HUES6 (cell line): ENCODE measurements around the gene TCFL5.

Source experiments
- H3K27ac ChIP-seq: 2 replicates; pipeline ENCODE4 v1.7.0; 2013; ENCODE audit warnings: low read depth, mild to moderate bottlenecking, low read length, inconsistent platforms
- H3K27me3 ChIP-seq: 2 replicates; pipeline ENCODE4 v1.6.1; 2013; ENCODE audit warnings: low read length; ENCODE audit not compliant: control insufficient read depth, insufficient read depth
- H3K36me3 ChIP-seq: 2 replicates; pipeline ENCODE4 v1.6.1; 2013; ENCODE audit warnings: low read length; ENCODE audit not compliant: control insufficient read depth, insufficient read depth
- H3K4me1 ChIP-seq: 2 replicates; pipeline ENCODE4 v1.6.1; 2013; ENCODE audit warnings: low read length; ENCODE audit not compliant: control insufficient read depth, insufficient read depth
- H3K4me3 ChIP-seq: 2 replicates; pipeline ENCODE4 v1.5.1; 2013; ENCODE audit warnings: low read depth, low read length
- H3K9ac ChIP-seq: one replicate; pipeline ENCODE4 v1.6.1; 2013; ENCODE audit warnings: mild to moderate bottlenecking, low read length
- H3K9me3 ChIP-seq: 2 replicates; pipeline ENCODE4 v1.6.1; 2013; ENCODE audit warnings: low read depth, low read length; ENCODE audit not compliant: control insufficient read depth, insufficient read depth

The TCFL5 gene

GRCh38 chr20:62822788-62823651, 38.6 kb downstream of the TCFL5 start:
- Histone ChIP-seq H3K9me3 (no peaks in the 10 kb centered on the region), H3K27me3 (peaks cover under 1% of the 10 kb centered on the region; the same call in 1 of the 2 replicates), H3K9ac (no peak overlapping the region), H3K36me3 (peaks cover 19% of the 10 kb centered on the region), H3K4me1 (peaks cover 29% of the 10 kb centered on the region), H3K4me3 (no peak overlapping the region), H3K27ac (no peak overlapping the region; the same call in 1 of the 2 replicates)

GRCh38 chr20:62822239-62822787, 39.3 kb downstream of the TCFL5 start:
- Histone ChIP-seq H3K27ac (no peak overlapping the region), H3K9me3 (no peaks in the 10 kb centered on the region), H3K36me3 (peaks cover 12% of the 10 kb centered on the region; the same call in 1 of the 2 replicates), H3K27me3 (peaks cover 6% of the 10 kb centered on the region; the same call in 1 of the 2 replicates), H3K9ac (no peak overlapping the region), H3K4me1 (peaks cover 35% of the 10 kb centered on the region), H3K4me3 (no peak overlapping the region)

GRCh38 chr20:62821726-62822210, 39.9 kb downstream of the TCFL5 start:
- no peak overlapping the region for H3K9ac ChIP-seq
- H3K27me3 ChIP-seq, result peaks cover 10% of the 10 kb centered on the region
- H3K4me1 ChIP-seq, result peaks cover 35% of the 10 kb centered on the region
- no peak overlapping the region for H3K4me3 ChIP-seq
- no peaks in the 10 kb centered on the region for H3K9me3 ChIP-seq
- H3K36me3 ChIP-seq, result peaks cover 12% of the 10 kb centered on the region; the same call in 1 of the 2 replicates
- no peak overlapping the region for H3K27ac ChIP-seq

GRCh38 chr20:62820962-62821725, 40.5 kb downstream of the TCFL5 start:
- peaks cover 8% of the 10 kb centered on the region; the same call in 1 of the 2 replicates for H3K36me3 ChIP-seq
- no peak overlapping the region for H3K4me3 ChIP-seq
- peaks cover 15% of the 10 kb centered on the region for H3K27me3 ChIP-seq
- H3K9ac ChIP-seq, result no peak overlapping the region
- H3K27ac ChIP-seq, result no peak overlapping the region
- no peaks in the 10 kb centered on the region for H3K9me3 ChIP-seq
- peaks cover 35% of the 10 kb centered on the region for H3K4me1 ChIP-seq

GRCh38 chr20:62820208-62820961, 41.2 kb downstream of the TCFL5 start:
- Histone ChIP-seq H3K9me3 (no peaks in the 10 kb centered on the region), H3K27me3 (peaks cover 17% of the 10 kb centered on the region), H3K36me3 (0 out of 2 replicates have a peak, but pooled peaks cover 7% of the 10 kb centered on the region), H3K9ac (no peak overlapping the region), H3K27ac (no peak overlapping the region), H3K4me1 (peaks cover 39% of the 10 kb centered on the region), H3K4me3 (no peak overlapping the region)

- Histone ChIP-seq H3K9me3 (no peaks in the 10 kb centered on the region), H3K4me3 (no peak overlapping the region), H3K4me1 (peaks cover 40% of the 10 kb centered on the region), H3K27me3 (peaks cover 17% of the 10 kb centered on the region), H3K27ac (no peak overlapping the region), H3K36me3 (0 out of 2 replicates have a peak, but pooled peaks cover 7% of the 10 kb centered on the region), H3K9ac (no peak overlapping the region)
Measured at GRCh38 chr20:62819494-62820174, 42.0 kb downstream of the TCFL5 start.

- Histone ChIP-seq H3K4me1 (peaks cover 32% of the 10 kb centered on the region), H3K27me3 (peaks cover 17% of the 10 kb centered on the region), H3K4me3 (no peak overlapping the region), H3K27ac (no peak overlapping the region), H3K36me3 (0 out of 2 replicates have a peak, but pooled peaks cover 7% of the 10 kb centered on the region), H3K9ac (no peak overlapping the region), H3K9me3 (no peaks in the 10 kb centered on the region)
Measured at GRCh38 chr20:62818592-62819493, 42.8 kb downstream of the TCFL5 start.

- no peak overlapping the region for H3K27ac ChIP-seq
- peak overlapping the region; percentile 58 for H3K4me3 ChIP-seq
- no peaks in the 10 kb centered on the region for H3K9me3 ChIP-seq
- H3K9ac ChIP-seq, result no peak overlapping the region
- H3K4me1 ChIP-seq, result peaks cover 25% of the 10 kb centered on the region
- peaks cover 17% of the 10 kb centered on the region for H3K27me3 ChIP-seq
- H3K36me3 ChIP-seq, result 0 out of 2 replicates have a peak, but pooled peaks cover 7% of the 10 kb centered on the region
Measured at GRCh38 chr20:62817975-62818591, 43.5 kb downstream of the TCFL5 start.
